C4-2B (cell line): ENCODE data around the gene DBNL.
A peak's percentile ranks its signal among the peaks of the same experiment; 100 is the strongest.
"Not testable (repeated sequence)": the region's sequence is repeated elsewhere in the genome, so short reads cannot be mapped to it uniquely, and the experiment has no call there.

ENCODE experiments used
- H3K27ac ChIP-seq: fragments of 450-650 bp; 2 replicates; pipeline ENCODE4 v1.5.1; 2017
- ZFX ChIP-seq: fragments of 450-650 bp; IDR thresholded peaks from 2 replicates; pipeline ENCODE4 v1.6.1; 2017
- TF ChIP-seq, protein P1 (sequence below): fragments of 450-650 bp; conservative IDR thresholded peaks from 2 replicates; pipeline ENCODE4 v1.5.1; 2017; ENCODE audit warnings: mild to moderate bottlenecking

Gene DBNL

GRCh38 chr7:44044315-44045225 is at the start of gene DBNL:
TSS of gene DBNL (plus strand) at chr7:44044702. CDS start at chr7:44044738, 36 bp downstream.
- peak within 1 kb of the TSS; percentile 90 for H3K27ac ChIP-seq
- peak; percentile 82 for TF ChIP-seq ZFX
- TF ChIP-seq, protein P1, sequence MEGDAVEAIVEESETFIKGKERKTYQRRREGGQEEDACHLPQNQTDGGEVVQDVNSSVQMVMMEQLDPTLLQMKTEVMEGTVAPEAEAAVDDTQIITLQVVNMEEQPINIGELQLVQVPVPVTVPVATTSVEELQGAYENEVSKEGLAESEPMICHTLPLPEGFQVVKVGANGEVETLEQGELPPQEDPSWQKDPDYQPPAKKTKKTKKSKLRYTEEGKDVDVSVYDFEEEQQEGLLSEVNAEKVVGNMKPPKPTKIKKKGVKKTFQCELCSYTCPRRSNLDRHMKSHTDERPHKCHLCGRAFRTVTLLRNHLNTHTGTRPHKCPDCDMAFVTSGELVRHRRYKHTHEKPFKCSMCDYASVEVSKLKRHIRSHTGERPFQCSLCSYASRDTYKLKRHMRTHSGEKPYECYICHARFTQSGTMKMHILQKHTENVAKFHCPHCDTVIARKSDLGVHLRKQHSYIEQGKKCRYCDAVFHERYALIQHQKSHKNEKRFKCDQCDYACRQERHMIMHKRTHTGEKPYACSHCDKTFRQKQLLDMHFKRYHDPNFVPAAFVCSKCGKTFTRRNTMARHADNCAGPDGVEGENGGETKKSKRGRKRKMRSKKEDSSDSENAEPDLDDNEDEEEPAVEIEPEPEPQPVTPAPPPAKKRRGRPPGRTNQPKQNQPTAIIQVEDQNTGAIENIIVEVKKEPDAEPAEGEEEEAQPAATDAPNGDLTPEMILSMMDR, result no peak

DNA sequence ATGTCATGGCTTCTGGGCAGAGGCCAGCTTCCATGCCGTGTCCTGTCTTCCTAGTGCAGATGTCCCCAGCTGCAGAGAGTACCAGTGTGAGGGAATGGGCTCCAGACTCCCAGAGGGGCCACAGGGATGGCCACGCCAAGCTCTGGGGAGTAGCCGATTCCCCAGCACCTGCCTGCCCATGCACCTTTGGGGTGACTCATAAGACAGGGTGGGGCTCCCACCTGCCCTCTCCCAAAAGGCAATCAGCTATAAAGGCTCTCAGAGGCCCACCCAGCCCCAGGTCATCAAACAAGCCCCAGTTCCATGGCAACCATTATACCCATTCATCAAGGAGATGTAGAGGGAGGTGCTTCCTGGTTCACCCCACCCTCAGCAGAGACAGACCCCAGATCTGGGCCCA is 47.0 kb upstream of the DBNL start, which contains the start of gene SPDYE1:
TSS of gene SPDYE1 (plus strand) at position 366 of the 400 bp plus-strand sequence. CDS start 2,053 bp downstream, outside the sequence.
- not testable (repeated sequence) for H3K27ac ChIP-seq

DNA sequence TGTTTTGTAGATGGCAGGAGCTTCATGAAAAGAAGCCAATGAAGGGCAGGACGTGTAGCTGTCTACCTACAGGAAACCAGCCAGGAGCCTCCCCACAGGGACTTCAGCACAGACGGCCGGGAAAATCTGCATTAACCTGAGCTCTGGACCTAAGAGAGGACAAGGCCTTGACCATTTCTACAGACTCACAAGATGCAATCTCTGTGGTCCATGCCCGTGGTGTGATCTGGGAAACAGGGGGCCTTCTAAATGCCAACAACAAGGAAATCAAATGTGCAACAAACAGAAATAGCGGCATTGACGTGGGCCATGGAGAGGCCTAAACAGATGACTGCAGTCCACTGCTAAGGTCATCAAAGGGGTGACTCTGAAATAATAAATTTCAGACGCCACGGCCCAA is 32.4 kb upstream of the DBNL start:
- not testable (repeated sequence) for H3K27ac ChIP-seq

DNA sequence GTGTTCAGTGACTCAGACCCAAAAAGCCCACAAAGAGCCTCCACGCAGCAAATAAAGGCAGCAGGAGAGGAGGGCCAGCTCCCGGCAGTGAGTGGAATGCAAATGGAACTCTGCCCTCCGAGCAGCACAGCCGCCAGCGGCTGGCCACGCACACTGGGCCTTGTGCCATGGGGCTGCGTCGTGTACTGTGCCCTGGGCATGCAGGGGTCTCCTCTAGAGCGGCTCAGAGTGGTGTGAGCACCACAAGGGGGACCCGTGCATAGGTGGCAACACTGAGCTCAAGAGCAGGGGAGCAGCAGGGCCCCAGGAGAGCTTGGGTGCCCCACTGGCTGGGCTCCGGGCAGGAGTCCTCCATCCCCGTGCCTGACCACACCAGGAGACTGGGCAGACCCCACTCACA is 29.4 kb upstream of the DBNL start:
- not testable (repeated sequence) for H3K27ac ChIP-seq

- H3K27ac ChIP-seq, result peak overlapping the region; percentile 68
Measured at GRCh38 chr7:44018857-44019807, 25.4 kb upstream of the DBNL start.

GRCh38 chr7:44019825-44020224 is 24.7 kb upstream of the DBNL start:
- H3K27ac ChIP-seq, result not testable (repeated sequence)

More at GRCh38 chr7:44018857-44019807, 25.4 kb upstream of the DBNL start:
- TF ChIP-seq ZFX, result peak; percentile 24; the same call in 1 of the 2 replicates
- TF ChIP-seq, protein P1, result peak; percentile 88

- H3K27ac ChIP-seq, result not testable (repeated sequence)
Measured at GRCh38 chr7:44022069-44022468, 22.4 kb upstream of the DBNL start.

GRCh38 chr7:44022796-44023467 is 21.6 kb upstream of the DBNL start:
- not testable (repeated sequence) for H3K27ac ChIP-seq

GRCh38 chr7:44029433-44029832 is 15.1 kb upstream of the DBNL start:
- not testable (repeated sequence) for H3K27ac ChIP-seq

DNA sequence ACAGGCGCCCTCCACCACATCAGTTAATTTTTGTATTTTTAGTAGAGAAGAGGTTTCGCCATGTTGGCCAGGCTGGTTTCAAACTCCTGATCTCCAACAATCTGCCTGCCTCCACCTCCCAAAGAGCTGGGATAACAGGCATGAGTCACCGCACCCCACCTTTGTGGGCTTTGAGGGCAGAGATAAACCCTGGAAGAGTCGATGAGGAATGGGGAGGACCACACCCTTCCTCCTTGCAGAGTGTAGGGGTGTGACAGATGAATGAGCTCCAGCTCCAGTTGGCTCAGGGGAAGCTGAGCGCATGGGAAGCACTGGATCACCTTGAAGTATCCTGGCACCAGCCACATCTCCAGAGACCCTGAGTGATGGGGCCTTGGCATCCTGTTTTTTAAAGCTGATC is 14.5 kb upstream of the DBNL start:
- not testable (repeated sequence) for H3K27ac ChIP-seq

- H3K27ac ChIP-seq, result not testable (repeated sequence)
Measured at GRCh38 chr7:44031319-44031718, 13.2 kb upstream of the DBNL start.

- H3K27ac ChIP-seq, result not testable (repeated sequence)
Measured at GRCh38 chr7:44032031-44032430, 12.5 kb upstream of the DBNL start.

DNA sequence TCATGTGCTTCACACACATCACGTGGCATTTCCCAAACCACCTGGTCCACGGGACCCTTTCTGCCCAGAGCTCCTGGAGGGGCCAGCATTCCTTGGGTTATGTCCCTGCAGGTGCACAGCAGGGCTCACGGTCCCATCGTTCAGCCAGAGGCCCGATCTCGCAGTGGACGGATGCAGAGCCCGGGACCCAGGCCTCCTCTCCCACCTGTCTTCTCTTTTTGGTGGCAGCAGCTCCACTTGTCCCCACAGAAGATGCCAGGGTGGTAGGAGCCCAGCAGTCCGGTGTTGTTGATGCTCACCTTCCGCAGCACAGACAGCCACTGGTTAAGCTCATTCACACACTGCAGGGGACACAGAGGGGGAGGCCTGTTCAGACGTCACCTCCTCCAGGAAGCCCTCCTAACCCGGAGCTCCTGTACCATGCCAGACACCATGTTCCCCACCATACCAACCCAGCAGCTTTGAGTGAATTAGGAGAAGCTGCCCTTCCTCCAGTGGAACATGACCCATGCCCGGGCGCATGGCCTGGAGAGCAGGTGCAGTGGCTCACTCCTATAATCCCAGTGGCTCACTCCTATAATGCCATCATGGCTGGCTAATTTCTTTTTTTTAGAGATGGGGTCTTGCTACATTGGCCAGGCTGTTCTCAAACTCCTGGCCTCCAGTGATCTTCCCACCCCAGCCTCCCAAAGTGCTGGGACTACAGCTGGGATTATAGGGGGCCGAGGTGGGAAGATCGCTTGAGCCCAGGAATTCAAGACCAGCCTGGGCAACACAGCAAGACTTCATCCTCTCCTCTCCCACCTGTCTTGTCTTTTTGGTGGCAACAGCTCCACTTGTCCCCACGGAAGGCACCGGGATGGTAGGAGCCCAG is 10.3 kb upstream of the DBNL start:
- H3K27ac ChIP-seq, result not testable (repeated sequence)

- not testable (repeated sequence) for H3K27ac ChIP-seq
Measured at GRCh38 chr7:44036364-44036763, 8.1 kb upstream of the DBNL start.

- H3K27ac ChIP-seq, result not testable (repeated sequence)
Measured at GRCh38 chr7:44037951-44038350, 6.6 kb upstream of the DBNL start.

- H3K27ac ChIP-seq, result not testable (repeated sequence)
Measured at GRCh38 chr7:44038553-44038952, 5.9 kb upstream of the DBNL start.

GRCh38 chr7:44038961-44039558 is 5.4 kb upstream of the DBNL start:
- H3K27ac ChIP-seq, result not testable (repeated sequence)
